HG02885 (cell line): Measurements from ENCODE around the gene DIPK1A.
"Not testable (repeated sequence)": the region's sequence is repeated elsewhere in the genome, so short reads cannot be mapped to it uniquely, and the experiment has no call there.

Experiments used
- ATAC-seq: cut with Tn5 transposase; IDR thresholded peaks from one replicate; pipeline ENCODE4 v1.9.1; 2021; ENCODE audit warnings: mild to moderate bottlenecking; ENCODE audit not compliant: unreplicated experiment, poor library complexity

The DIPK1A gene

GRCh38 chr1:92923664-92924063 is 37.6 kb downstream of the DIPK1A start:
- ATAC-seq: no peak

GRCh38 chr1:92922356-92923035 is 38.8 kb downstream of the DIPK1A start:
- no peak for ATAC-seq

- ATAC-seq: no peak
These were observed 39.9 kb downstream of the DIPK1A start for GRCh38 chr1:92921031-92922023.

GRCh38 chr1:92916899-92917298 is 44.4 kb downstream of the DIPK1A start:
- no peak for ATAC-seq

- no peak for ATAC-seq
These were observed 45.7 kb downstream of the DIPK1A start for GRCh38 chr1:92915547-92915946.

- no peak for ATAC-seq
These were observed 48.0 kb downstream of the DIPK1A start for GRCh38 chr1:92913093-92913819.

- ATAC-seq: no peak
These were observed 51.2 kb downstream of the DIPK1A start for GRCh38 chr1:92910081-92910480.

GRCh38 chr1:92909321-92909720 is 51.9 kb downstream of the DIPK1A start:
- ATAC-seq: no peak

GRCh38 chr1:92907949-92908684 is 53.1 kb downstream of the DIPK1A start:
- ATAC-seq: no peak

- ATAC-seq: no peak
These were observed 57.5 kb downstream of the DIPK1A start for GRCh38 chr1:92903765-92904164.

- ATAC-seq: no peak
These were observed 58.9 kb downstream of the DIPK1A start for GRCh38 chr1:92902406-92902744.

- no peak for ATAC-seq
These were observed 59.4 kb downstream of the DIPK1A start for GRCh38 chr1:92901699-92902405.

- no peak for ATAC-seq
These were observed 60.1 kb downstream of the DIPK1A start for GRCh38 chr1:92901126-92901525.

GRCh38 chr1:92900539-92900938 is 60.7 kb downstream of the DIPK1A start:
- ATAC-seq: no peak

GRCh38 chr1:92899780-92900179 is 61.5 kb downstream of the DIPK1A start:
- ATAC-seq: no peak

GRCh38 chr1:92898053-92898452 is 63.2 kb downstream of the DIPK1A start:
- not testable (repeated sequence) for ATAC-seq

GRCh38 chr1:92887465-92887864 is 73.8 kb downstream of the DIPK1A start:
- no peak for ATAC-seq

- no peak for ATAC-seq
These were observed 74.3 kb downstream of the DIPK1A start for GRCh38 chr1:92886886-92887419.

- ATAC-seq: no peak
These were observed 77.1 kb downstream of the DIPK1A start for GRCh38 chr1:92884195-92884594.
